Measurements from ENCODE around the gene PKN2. TPM values are rescaled to one million over a fixed set of nuclear protein-coding genes. Genes with fewer than 3 reads are reported as not detected.
A peak's percentile ranks its signal among the peaks of the same experiment; 100 is the strongest.
"Not testable (repeated sequence)": the region's sequence is repeated elsewhere in the genome, so short reads cannot be mapped to it uniquely, and the experiment has no call there.

The PKN2 gene
- total and polyA plus RNA-seq, 2 experiments from 2014 or later: 22.5 to 27.6 TPM

GRCh38 chr1:88813471-88813870 is 129.4 kb downstream of the PKN2 start:
- DNase-seq (ENCODE audit: low read depth in 1 of 2, low spot score in 1 of 2): no peak
- H3K36me3 ChIP-seq: peaks cover 35% of the 10 kb centered on the region
- no peak for TF ChIP-seq CTCF (IDR thresholded peaks at IDR 0.05; ENCODE audit: low read depth, low read length)

GRCh38 chr1:88819642-88820041 is 135.6 kb downstream of the PKN2 start:
- not testable (repeated sequence) for DNase-seq (ENCODE audit: low read depth in 1 of 2, low spot score in 1 of 2); H3K27me3 ChIP-seq; H3K27ac ChIP-seq; H3K4me3 ChIP-seq; H3K36me3 ChIP-seq; H3K9me3 ChIP-seq (ENCODE audit: low read depth); H3K4me1 ChIP-seq (ENCODE audit: low read depth)

More at GRCh38 chr1:88813471-88813870, 129.4 kb downstream of the PKN2 start:
- no peak overlapping the region for H3K27ac ChIP-seq
- no peaks in the 10 kb centered on the region for H3K9me3 ChIP-seq (ENCODE audit: low read depth)
- no peaks in the 10 kb centered on the region for H3K4me1 ChIP-seq (ENCODE audit: low read depth)
- no peaks in the 10 kb centered on the region for H3K27me3 ChIP-seq
- H3K4me3 ChIP-seq: no peak overlapping the region

- no peak overlapping the region for H3K27ac ChIP-seq
- H3K36me3 ChIP-seq: peaks cover 27% of the 10 kb centered on the region
Measured at GRCh38 chr1:88825721-88826120, 141.6 kb downstream of the PKN2 start.

GRCh38 chr1:88847643-88848042 is 163.6 kb downstream of the PKN2 start:
- no peak for TF ChIP-seq CTCF (IDR thresholded peaks at IDR 0.05; ENCODE audit: low read depth, low read length)
- Histone ChIP-seq H3K9me3 (ENCODE audit: low read depth) (no peaks in the 10 kb centered on the region), H3K27ac (no peak overlapping the region), H3K36me3 (peaks cover 4% of the 10 kb centered on the region), H3K27me3 (no peaks in the 10 kb centered on the region), H3K4me1 (ENCODE audit: low read depth) (no peaks in the 10 kb centered on the region), H3K4me3 (no peak overlapping the region)
- no peak for DNase-seq (ENCODE audit: low read depth in 1 of 2, low spot score in 1 of 2)

More at GRCh38 chr1:88825721-88826120, 141.6 kb downstream of the PKN2 start:
- Histone ChIP-seq H3K27me3 (no peaks in the 10 kb centered on the region), H3K4me3 (no peak overlapping the region), H3K9me3 (ENCODE audit: low read depth) (no peaks in the 10 kb centered on the region), H3K4me1 (ENCODE audit: low read depth) (no peaks in the 10 kb centered on the region)
- TF ChIP-seq CTCF (IDR thresholded peaks at IDR 0.05; ENCODE audit: low read depth, low read length): no peak
- DNase-seq (ENCODE audit: low read depth in 1 of 2, low spot score in 1 of 2): no peak

- H3K4me1 ChIP-seq (ENCODE audit: low read depth): no peaks in the 10 kb centered on the region
- DNase-seq (ENCODE audit: low read depth in 1 of 2, low spot score in 1 of 2): no peak
- no peaks in the 10 kb centered on the region for H3K27me3 ChIP-seq
- no peaks in the 10 kb centered on the region for H3K9me3 ChIP-seq (ENCODE audit: low read depth)
- H3K36me3 ChIP-seq: peaks cover 18% of the 10 kb centered on the region
- no peak overlapping the region for H3K4me3 ChIP-seq
- TF ChIP-seq CTCF (IDR thresholded peaks at IDR 0.05; ENCODE audit: low read depth, low read length): no peak
- H3K27ac ChIP-seq: peak overlapping the region; percentile 47
Measured at GRCh38 chr1:88851303-88852063, 167.4 kb downstream of the PKN2 start.

GRCh38 chr1:88867743-88868521 is 183.9 kb downstream of the PKN2 start:
- Histone ChIP-seq H3K27ac (no peak overlapping the region), H3K9me3 (ENCODE audit: low read depth) (no peaks in the 10 kb centered on the region), H3K36me3 (peaks cover 8% of the 10 kb centered on the region), H3K27me3 (no peaks in the 10 kb centered on the region), H3K4me3 (no peak overlapping the region), H3K4me1 (ENCODE audit: low read depth) (no peaks in the 10 kb centered on the region)
- peak in 1 of 2 donors; percentile 62 for DNase-seq (ENCODE audit: low read depth in 1 of 2, low spot score in 1 of 2)
- no peak for TF ChIP-seq CTCF (IDR thresholded peaks at IDR 0.05; ENCODE audit: low read depth, low read length)

GRCh38 chr1:88869644-88870043 is 185.6 kb downstream of the PKN2 start:
- not testable (repeated sequence) for H3K4me3 ChIP-seq; DNase-seq (ENCODE audit: low read depth in 1 of 2, low spot score in 1 of 2); H3K36me3 ChIP-seq; H3K4me1 ChIP-seq (ENCODE audit: low read depth); H3K9me3 ChIP-seq (ENCODE audit: low read depth); H3K27ac ChIP-seq; H3K27me3 ChIP-seq

All from cardiac muscle cell (in vitro differentiated cells and primary cell).